Right hindlimb (tissue), 1 donor: ENCODE data around the gene TAS2R31.

Source experiments
- DNase-seq: peaks from one replicate; pipeline ENCODE4 v3.0.0-alpha.2; 2018

The TAS2R31 gene

GRCh38 chr12:10994307-10994706 is 36.9 kb downstream of the TAS2R31 start:
- DNase-seq, result no peak

- no peak for DNase-seq
These were observed 42.1 kb downstream of the TAS2R31 start for GRCh38 chr12:10989107-10989506.

GRCh38 chr12:10986812-10987211 is 44.4 kb downstream of the TAS2R31 start, which contains the start of gene TAS2R50:
Gene TAS2R50, minus strand, starts transcription at chr12:10986912. Its CDS starts 52 bp downstream, at chr12:10986860.
- DNase-seq, result no peak

GRCh38 chr12:10982244-10982643 is 49.0 kb downstream of the TAS2R31 start:
- no peak for DNase-seq
